Activated T-cell treated with anti-CD3 and anti-CD28 coated beads for 1 hour (primary cell): Measurements from ENCODE around the gene CELF2.

Experiments used
- DNase-seq: peaks from one replicate; pipeline ENCODE4 v3.0.0-alpha.2; 2020; ENCODE audit warnings: low read depth

CELF2 gene

GRCh38 chr10:11135709-11136108 is 118.0 kb downstream of the CELF2 start:
- DNase-seq = no peak

- no peak for DNase-seq
Observed at GRCh38 chr10:11138314-11139033, 120.8 kb downstream of the CELF2 start.

GRCh38 chr10:11140963-11141362 is 123.3 kb downstream of the CELF2 start:
- DNase-seq = no peak

GRCh38 chr10:11141571-11142091 is 124.0 kb downstream of the CELF2 start:
- no peak for DNase-seq

- no peak for DNase-seq
Observed at GRCh38 chr10:11142777-11143176, 125.1 kb downstream of the CELF2 start.

- no peak for DNase-seq
Observed at GRCh38 chr10:11143242-11143641, 125.6 kb downstream of the CELF2 start.

GRCh38 chr10:11144626-11145494 is 127.2 kb downstream of the CELF2 start:
- no peak for DNase-seq

- peak; percentile 46 for DNase-seq
Observed at GRCh38 chr10:11145495-11145855, 127.8 kb downstream of the CELF2 start.

- DNase-seq = no peak
Observed at GRCh38 chr10:11146402-11147171, 128.9 kb downstream of the CELF2 start.

- DNase-seq = no peak
Observed at GRCh38 chr10:11147722-11148121, 130.1 kb downstream of the CELF2 start.

- no peak for DNase-seq
Observed at GRCh38 chr10:11148142-11149028, 130.7 kb downstream of the CELF2 start.

GRCh38 chr10:11149807-11150141 is 132.1 kb downstream of the CELF2 start:
- DNase-seq = no peak

GRCh38 chr10:11150231-11150731 is 132.6 kb downstream of the CELF2 start:
- DNase-seq = no peak

- no peak for DNase-seq
Observed at GRCh38 chr10:11150879-11151415, 133.3 kb downstream of the CELF2 start.

- DNase-seq = no peak
Observed at GRCh38 chr10:11152801-11153200, 135.1 kb downstream of the CELF2 start.

GRCh38 chr10:11153245-11153644 is 135.6 kb downstream of the CELF2 start:
- DNase-seq = no peak

- DNase-seq = no peak
Observed at GRCh38 chr10:11153766-11154165, 136.1 kb downstream of the CELF2 start.

GRCh38 chr10:11154333-11154732 is 136.7 kb downstream of the CELF2 start:
- DNase-seq = no peak

- DNase-seq = no peak
Observed at GRCh38 chr10:11154849-11155498, 137.3 kb downstream of the CELF2 start.

GRCh38 chr10:11156480-11156879 is 138.8 kb downstream of the CELF2 start:
- no peak for DNase-seq
